Duodenal mucosa (tissue), 2 donors: ENCODE measurements around the gene POFUT1.
"Not testable (repeated sequence)": the region's sequence is repeated elsewhere in the genome, so short reads cannot be mapped to it uniquely, and the experiment has no call there.

Source experiments
- H3K27ac ChIP-seq: one replicate; pipeline ENCODE4 v1.7.0; 2013; ENCODE audit warnings: low read depth, low read length
- H3K27me3 ChIP-seq, 2 donors: one replicate each; pipeline ENCODE4 v1.7.0; 2013; ENCODE audit warnings: low read length in 2 of 2, control low read depth in 1 of 2; ENCODE audit not compliant: insufficient read depth in 2 of 2, control insufficient read depth in 1 of 2
- H3K36me3 ChIP-seq, 2 donors: one replicate each; pipeline ENCODE4 v1.7.0; 2013; ENCODE audit warnings: low read length in 2 of 2, control low read depth in 1 of 2; ENCODE audit not compliant: insufficient read depth in 2 of 2, control insufficient read depth in 1 of 2
- H3K4me1 ChIP-seq, 2 donors: one replicate each; pipeline ENCODE4 v1.7.0; 2013; ENCODE audit warnings: low read length in 2 of 2, control low read depth in 1 of 2; ENCODE audit not compliant: insufficient read depth in 2 of 2, control insufficient read depth in 1 of 2
- H3K4me3 ChIP-seq, 2 donors: one replicate each; pipeline ENCODE4 v1.7.0; 2013; ENCODE audit warnings: low read length in 2 of 2, low read depth in 1 of 2
- H3K9ac ChIP-seq, 2 donors: one replicate each; pipeline ENCODE4 v1.7.0; 2013; ENCODE audit warnings: low read length in 2 of 2, low read depth in 1 of 2
- H3K9me3 ChIP-seq, 2 donors: one replicate each; pipeline ENCODE4 v1.7.0; 2013; ENCODE audit warnings: low read length in 2 of 2, control low read depth in 1 of 2; ENCODE audit not compliant: control insufficient read depth in 1 of 2

POFUT1 gene

DNA sequence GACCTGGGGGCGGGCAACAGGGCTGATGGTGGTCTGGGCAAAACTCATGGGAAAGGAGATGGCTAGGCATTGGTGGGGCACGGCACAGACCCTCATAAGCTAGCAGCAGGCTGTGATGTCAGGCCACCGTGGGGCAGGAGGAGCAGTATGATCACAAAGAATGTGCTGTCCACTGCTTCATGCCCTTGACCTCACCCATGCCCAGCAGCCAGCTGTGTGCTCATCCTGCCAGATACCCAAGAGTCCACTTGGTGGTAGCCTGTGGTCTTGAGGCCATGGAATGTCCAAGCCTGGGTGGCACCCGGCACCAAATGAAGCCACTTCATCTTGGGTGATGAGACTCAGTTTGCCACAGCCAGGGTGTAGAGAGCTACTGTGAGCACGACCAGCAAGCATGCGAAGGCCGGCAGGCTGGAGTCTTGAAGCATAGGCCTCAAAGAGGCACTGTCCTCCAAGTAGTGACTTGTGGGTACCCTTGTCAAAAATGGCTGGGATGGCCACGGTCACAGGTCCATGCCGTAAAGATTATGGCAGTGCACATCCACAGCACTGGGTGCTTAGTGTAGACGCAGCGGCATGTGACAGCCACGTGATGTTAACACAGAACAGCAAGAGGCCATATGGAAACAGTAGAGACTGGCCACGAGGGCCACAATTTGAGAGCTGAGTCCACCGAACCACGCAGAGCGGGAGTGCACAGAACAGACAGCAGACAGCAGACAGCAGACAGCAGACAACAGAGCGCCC lies 19.1 kb upstream of the POFUT1 start:
- Histone ChIP-seq H3K27me3 (no peaks in the 10 kb centered on the region), H3K4me1 (peaks cover 26 to 29% of the 10 kb centered on the region in 2 donors), H3K27ac (no peak overlapping the region), H3K9ac (peak overlapping the region in 1 of 2 donors; percentile 81), H3K4me3 (peak overlapping the region in 1 of 2 donors; percentile 72), H3K9me3 (no peaks in the 10 kb centered on the region), H3K36me3 (no peaks in the 10 kb centered on the region)

DNA sequence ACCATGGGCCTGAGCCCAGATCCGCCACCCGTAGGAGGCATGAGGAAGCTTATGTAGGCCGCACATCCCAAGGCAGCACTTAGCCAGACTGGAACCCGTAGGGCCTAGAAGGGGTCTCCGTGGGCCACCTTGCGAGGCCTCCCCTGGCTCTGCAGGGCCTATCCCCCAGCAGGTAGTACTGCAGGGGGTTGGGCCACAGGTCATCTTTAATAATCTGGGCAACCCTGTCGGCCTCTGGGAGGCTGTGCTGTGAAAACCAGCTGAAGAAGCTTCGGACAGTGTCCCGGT lies 18.6 kb upstream of the POFUT1 start:
- Histone ChIP-seq H3K9me3 (no peaks in the 10 kb centered on the region), H3K4me3 (peak overlapping the region; percentile 72 to 73), H3K4me1 (peaks cover 22 to 29% of the 10 kb centered on the region in 2 donors), H3K36me3 (no peaks in the 10 kb centered on the region), H3K27ac (no peak overlapping the region), H3K27me3 (no peaks in the 10 kb centered on the region), H3K9ac (peak overlapping the region; percentile 73 to 81)

DNA sequence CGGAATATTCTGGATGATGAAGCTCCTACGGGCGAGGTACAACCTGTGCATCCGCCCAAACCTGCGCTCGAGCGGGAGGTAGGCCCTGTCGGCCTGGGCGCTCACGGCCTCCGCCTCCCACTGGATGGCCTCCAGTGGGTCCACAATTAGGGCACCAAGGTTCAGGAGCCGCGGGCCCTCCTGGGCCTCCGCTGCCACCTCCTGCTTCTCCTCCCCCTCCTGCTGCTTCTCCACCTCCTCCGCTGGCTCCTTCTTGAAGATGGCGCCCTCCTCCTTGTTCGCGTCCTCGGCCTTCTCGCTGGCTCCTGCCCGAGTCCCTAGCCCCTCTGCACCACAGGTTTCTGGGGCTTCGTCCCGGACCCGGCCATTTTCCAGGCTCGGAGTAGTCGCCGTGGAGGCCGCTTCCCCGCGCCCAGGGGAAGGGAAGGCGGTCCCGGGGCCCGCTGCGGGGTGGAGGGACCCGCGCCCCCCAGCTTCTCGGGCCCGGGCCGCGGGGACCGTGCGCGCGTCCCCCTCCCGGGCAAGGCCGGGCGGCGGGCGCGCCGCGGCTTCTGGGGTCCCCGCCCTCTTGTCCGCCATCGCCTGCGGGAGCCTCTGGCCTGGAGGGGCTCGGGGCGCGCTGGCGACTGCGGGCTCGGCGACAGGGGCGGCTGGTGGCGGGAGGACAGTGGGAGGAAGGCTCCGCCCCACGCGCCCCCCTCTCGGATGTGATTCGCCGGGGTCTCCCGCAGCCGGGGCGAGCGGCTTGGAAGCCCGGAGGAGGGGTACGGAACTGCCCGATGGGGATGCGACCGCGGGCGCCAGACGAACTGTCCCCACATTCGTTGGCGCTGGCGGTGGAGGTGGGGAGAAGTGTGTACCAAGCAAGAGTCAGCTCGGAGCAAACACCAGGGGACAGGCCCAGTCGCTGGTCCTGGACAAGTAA lies 17.7 kb upstream of the POFUT1 start:
- peaks cover 22 to 29% of the 10 kb centered on the region in 2 donors for H3K4me1 ChIP-seq
- no peaks in the 10 kb centered on the region for H3K9me3 ChIP-seq
- H3K36me3 ChIP-seq, result peaks cover 1 to 2% of the 10 kb centered on the region in 2 donors
- peak overlapping the region; percentile 27 for H3K27ac ChIP-seq
- H3K4me3 ChIP-seq, result peak overlapping the region; percentile 72 to 73
- H3K9ac ChIP-seq, result peak overlapping the region; percentile 73 to 81
- no peaks in the 10 kb centered on the region for H3K27me3 ChIP-seq

DNA sequence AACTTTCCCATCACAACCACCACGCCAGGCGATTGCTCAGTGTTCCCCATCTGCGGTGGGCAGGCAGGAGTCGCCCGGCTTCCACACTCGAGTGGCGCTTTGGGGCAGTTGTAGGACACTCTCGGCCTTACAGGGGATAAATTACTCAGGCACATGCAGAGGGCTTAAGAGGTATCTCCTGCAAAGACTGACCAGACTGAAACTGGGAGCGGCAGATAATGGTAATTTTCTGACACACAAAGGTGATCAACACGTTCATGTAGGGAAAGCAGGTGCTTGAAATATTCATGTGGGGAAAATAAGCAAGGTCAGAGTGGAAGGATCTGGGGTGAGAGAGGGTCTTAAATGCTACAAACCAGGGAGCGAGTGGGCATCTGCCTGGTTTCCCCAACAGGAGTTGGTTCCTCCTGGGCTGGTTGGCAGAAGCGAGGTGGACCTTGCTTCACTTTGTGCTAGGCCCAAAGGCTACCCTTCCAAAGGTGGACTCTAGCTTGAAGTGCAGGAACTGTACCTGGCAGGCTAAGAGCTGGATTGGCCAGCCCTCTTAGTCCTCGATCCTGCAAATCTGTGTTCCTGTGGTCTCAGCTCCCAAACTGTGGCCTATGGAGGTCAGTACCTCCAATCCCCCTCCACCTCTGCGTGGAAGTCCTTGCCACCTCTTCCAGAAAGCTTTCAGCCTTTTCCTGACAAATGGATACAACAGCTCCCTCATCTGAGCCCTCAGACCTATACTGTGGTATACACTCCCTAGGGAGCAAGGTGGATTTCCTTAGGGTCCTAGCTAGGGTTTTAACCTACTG lies 16.9 kb upstream of the POFUT1 start:
- peak overlapping the region; percentile 73 to 81 for H3K9ac ChIP-seq
- no peak overlapping the region for H3K27ac ChIP-seq
- H3K4me1 ChIP-seq, result peaks cover 27 to 29% of the 10 kb centered on the region in 2 donors
- H3K36me3 ChIP-seq, result peaks cover 10% of the 10 kb centered on the region in 2 donors
- H3K9me3 ChIP-seq, result no peaks in the 10 kb centered on the region
- peak overlapping the region; percentile 72 to 73 for H3K4me3 ChIP-seq
- H3K27me3 ChIP-seq, result no peaks in the 10 kb centered on the region

DNA sequence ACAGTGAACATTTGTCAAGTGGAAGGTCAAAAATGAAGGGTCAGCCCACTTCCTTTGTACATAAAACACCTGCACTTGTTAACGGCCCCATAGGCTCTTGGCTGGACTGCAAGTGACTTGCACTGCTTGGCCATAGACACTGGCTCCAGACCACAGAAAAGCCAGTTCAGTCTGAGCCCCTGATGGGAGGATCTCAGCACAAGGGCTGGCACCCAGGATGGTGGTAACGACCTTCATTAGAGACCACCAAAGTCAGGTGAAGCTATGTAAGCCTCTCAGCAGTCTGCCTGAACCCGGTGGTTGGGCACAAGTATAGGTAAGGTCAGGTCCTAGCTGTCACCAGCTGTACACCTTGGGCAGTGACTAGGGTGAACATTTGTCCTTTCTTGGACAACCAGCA lies 16.3 kb upstream of the POFUT1 start:
- Histone ChIP-seq H3K4me1 (peaks cover 28% of the 10 kb centered on the region in 2 donors), H3K9me3 (no peaks in the 10 kb centered on the region), H3K36me3 (peaks cover 16% of the 10 kb centered on the region in 2 donors), H3K4me3 (no peak overlapping the region), H3K9ac (no peak overlapping the region), H3K27me3 (no peaks in the 10 kb centered on the region), H3K27ac (no peak overlapping the region)

DNA sequence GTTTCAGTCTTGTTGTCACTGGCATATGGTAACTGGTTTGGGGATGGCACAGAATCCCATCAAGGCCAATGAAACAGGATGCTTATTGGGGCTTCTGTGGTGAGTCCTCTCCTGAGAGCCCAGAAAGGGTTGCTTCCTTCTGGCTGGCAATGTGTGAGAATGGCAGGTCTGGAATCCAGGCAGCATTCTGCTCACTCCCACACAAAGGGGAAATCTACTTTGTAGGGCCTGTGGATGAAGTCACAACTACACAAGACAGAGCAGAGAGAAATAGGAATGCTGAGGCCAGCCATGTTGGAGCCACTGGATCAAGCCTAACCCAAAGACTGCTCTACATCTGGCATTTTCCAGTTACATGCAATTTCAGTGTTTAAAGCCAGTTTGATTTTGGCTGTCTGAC lies 15.8 kb upstream of the POFUT1 start:
- H3K4me3 ChIP-seq, result no peak overlapping the region
- no peaks in the 10 kb centered on the region for H3K27me3 ChIP-seq
- H3K4me1 ChIP-seq, result peaks cover 24 to 28% of the 10 kb centered on the region in 2 donors
- no peaks in the 10 kb centered on the region for H3K9me3 ChIP-seq
- no peak overlapping the region for H3K9ac ChIP-seq
- peaks cover 18 to 20% of the 10 kb centered on the region in 2 donors for H3K36me3 ChIP-seq
- no peak overlapping the region for H3K27ac ChIP-seq

DNA sequence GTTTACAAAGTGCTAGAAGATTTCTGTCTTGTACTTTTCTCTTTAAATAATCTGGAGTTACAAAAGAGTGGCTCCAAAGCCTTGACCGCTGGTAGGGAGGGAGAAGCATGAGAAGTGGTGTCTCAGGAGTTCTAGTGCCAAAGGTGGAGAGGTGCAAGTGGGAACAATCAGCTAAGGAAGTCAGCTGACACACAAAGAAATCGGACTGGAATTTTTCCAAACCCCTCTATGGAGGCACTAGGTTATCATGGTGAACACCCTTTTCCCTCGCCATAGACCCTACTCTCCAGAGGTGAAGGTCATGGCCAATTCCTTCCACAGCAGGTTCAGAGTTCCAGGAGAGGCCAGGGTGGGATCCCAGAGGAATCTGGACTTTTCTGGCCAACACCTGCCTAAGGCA lies 15.0 kb upstream of the POFUT1 start:
- H3K9me3 ChIP-seq, result no peaks in the 10 kb centered on the region
- H3K4me3 ChIP-seq, result no peak overlapping the region
- H3K9ac ChIP-seq, result no peak overlapping the region
- H3K4me1 ChIP-seq, result peaks cover 24 to 26% of the 10 kb centered on the region in 2 donors
- H3K27ac ChIP-seq, result no peak overlapping the region
- no peaks in the 10 kb centered on the region for H3K27me3 ChIP-seq
- peaks cover 23 to 28% of the 10 kb centered on the region in 2 donors for H3K36me3 ChIP-seq

DNA sequence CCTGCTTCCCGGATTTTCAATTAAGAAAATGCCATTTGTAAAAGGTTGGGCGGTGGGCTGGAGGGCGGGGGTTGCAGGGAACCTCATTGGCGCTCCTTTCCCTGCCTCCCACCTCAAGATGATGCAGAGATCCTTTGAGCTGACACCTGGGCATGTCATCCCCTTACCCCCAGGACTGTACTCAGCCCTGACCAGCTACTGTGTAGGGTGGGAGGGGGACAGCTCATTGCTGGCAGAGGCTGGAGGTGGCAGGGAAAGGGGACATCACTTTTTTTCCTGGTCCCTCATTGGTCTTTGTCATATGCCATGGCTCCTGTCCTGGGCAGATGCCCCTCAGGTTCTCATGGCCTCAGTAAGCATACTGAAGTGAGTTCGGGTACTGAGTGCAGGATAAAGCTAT lies 14.3 kb upstream of the POFUT1 start:
- H3K9me3 ChIP-seq, H3K9ac ChIP-seq, H3K4me3 ChIP-seq, H3K27me3 ChIP-seq, H3K27ac ChIP-seq: not testable (repeated sequence)
- Histone ChIP-seq H3K4me1 (peaks cover 24 to 25% of the 10 kb centered on the region in 2 donors), H3K36me3 (peaks cover 25 to 34% of the 10 kb centered on the region in 2 donors)

DNA sequence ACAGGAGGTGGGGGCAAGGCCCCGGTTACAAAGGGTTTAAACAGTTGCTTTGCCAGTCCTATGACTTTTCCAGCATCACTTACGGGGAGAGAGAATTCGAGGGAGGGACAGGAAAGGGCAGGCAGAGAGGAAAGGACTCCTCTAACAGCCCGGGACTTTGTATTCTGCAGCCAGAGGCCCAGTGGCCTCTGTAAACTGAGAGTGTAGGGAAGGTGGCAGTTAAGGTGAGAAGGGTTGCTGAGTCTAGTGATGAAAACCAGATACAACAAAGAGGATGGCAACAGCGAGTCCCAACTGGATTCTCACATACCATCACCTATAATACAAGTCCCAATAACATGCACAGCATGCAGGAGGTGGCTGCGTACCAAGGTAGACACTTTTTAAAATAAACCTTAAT lies 13.7 kb upstream of the POFUT1 start:
- H3K36me3 ChIP-seq, result peaks cover 27 to 39% of the 10 kb centered on the region in 2 donors
- H3K27ac ChIP-seq, result no peak overlapping the region
- H3K4me1 ChIP-seq, result peaks cover 22% of the 10 kb centered on the region in 2 donors

More for the DNA sequence above, 13.7 kb upstream of the POFUT1 start:
- no peak overlapping the region for H3K4me3 ChIP-seq
- H3K9ac ChIP-seq, result no peak overlapping the region
- no peaks in the 10 kb centered on the region for H3K9me3 ChIP-seq
- H3K27me3 ChIP-seq, result no peaks in the 10 kb centered on the region
